ENCODE measurements around the gene CFAP46.
"Not testable (repeated sequence)": the region's sequence is repeated elsewhere in the genome, so short reads cannot be mapped to it uniquely, and the experiment has no call there.

CFAP46 gene

GRCh38 chr10:132901351-132901750, 41.0 kb downstream of the CFAP46 start:
- no peak for DNase-seq

GRCh38 chr10:132900211-132900756, 42.1 kb downstream of the CFAP46 start:
- no peak for DNase-seq

- DNase-seq: no peak
Observed at GRCh38 chr10:132899751-132900065, 42.7 kb downstream of the CFAP46 start.

- DNase-seq: no peak
Observed at GRCh38 chr10:132899054-132899750, 43.2 kb downstream of the CFAP46 start.

GRCh38 chr10:132898391-132899053, 43.8 kb downstream of the CFAP46 start:
- DNase-seq: no peak

GRCh38 chr10:132897516-132898381, 44.6 kb downstream of the CFAP46 start:
- DNase-seq: no peak

GRCh38 chr10:132893786-132894185, 48.6 kb downstream of the CFAP46 start:
- DNase-seq: not testable (repeated sequence)

GRCh38 chr10:132893090-132893489, 49.3 kb downstream of the CFAP46 start:
- DNase-seq: no peak

GRCh38 chr10:132892004-132892403, 50.4 kb downstream of the CFAP46 start:
- no peak for DNase-seq

GRCh38 chr10:132891368-132891767, 51.0 kb downstream of the CFAP46 start:
- no peak for DNase-seq

- DNase-seq: no peak
Observed at GRCh38 chr10:132890301-132890700, 52.1 kb downstream of the CFAP46 start.

- DNase-seq: no peak
Observed at GRCh38 chr10:132889556-132889955, 52.8 kb downstream of the CFAP46 start.

- no peak for DNase-seq
Observed at GRCh38 chr10:132888898-132889490, 53.4 kb downstream of the CFAP46 start.

- not testable (repeated sequence) for DNase-seq
Observed at GRCh38 chr10:132888446-132888845, 53.9 kb downstream of the CFAP46 start.

- no peak for DNase-seq
Observed at GRCh38 chr10:132886211-132887099, 55.9 kb downstream of the CFAP46 start.

GRCh38 chr10:132885451-132886210, 56.7 kb downstream of the CFAP46 start:
- DNase-seq: no peak

GRCh38 chr10:132884691-132885271, 57.6 kb downstream of the CFAP46 start:
- DNase-seq: no peak

GRCh38 chr10:132884041-132884440, 58.3 kb downstream of the CFAP46 start:
- no peak for DNase-seq

- no peak for DNase-seq
Observed at GRCh38 chr10:132883391-132883881, 58.9 kb downstream of the CFAP46 start.

Measured in hypothalamus (tissue), 51 donors.